ENCODE data around the gene TOMT. TPM values are rescaled to one million over a fixed set of nuclear protein-coding genes. Genes with fewer than 3 reads are reported as not detected.

TOMT gene
- polyA plus RNA-seq, 1 donor from 2014 or later, result 0.76 TPM

DNA sequence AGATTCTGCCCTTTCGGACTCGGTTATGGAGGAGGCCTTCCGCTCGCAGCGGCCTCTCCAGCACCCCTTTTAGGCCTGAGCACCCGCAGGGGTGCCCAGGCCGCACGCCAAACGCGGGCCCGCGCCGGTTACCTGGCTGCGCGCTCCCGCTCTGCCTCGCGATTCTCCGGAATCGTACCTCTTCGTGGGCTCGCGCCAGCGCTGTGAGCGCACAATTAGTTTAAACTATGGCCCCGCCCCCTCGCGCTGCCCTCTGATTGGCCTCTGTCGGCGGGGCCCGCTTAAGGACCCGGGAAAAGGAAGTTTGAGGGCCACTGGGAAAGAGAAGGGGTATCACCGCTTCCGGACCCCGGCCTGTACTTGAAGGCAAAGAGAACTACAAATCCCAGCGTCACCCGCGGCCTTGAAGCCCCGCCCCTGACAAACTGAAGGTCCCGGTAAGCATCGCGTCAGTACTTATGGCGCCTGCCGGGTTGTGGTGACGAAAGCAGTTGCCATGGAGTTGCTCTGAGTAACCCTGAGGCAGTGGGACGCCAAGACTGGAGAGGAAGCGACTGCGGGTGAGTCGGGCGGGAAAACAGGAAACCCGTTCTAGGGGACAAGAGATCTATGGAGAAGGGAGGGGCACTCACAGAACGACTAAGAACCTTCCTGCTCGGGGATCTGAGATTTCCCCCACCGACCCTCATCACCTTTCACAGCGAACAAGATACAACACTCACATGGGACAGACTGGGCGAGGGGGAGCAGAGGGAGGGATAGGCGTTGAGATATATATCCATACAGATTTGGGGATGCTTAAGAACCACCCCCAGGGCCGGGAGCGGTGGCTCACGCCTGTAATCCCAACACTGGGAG is 25.2 kb upstream of the TOMT start, which contains the start of the genes LRRC51 and NUMA1:
TSS of gene LRRC51 (plus strand) at position 525 of the 858 bp plus-strand sequence. CDS start 8,234 bp downstream, outside the sequence.
TSS of gene NUMA1 (minus strand) at position 217 of the 858 bp plus-strand sequence. CDS start 44,599 bp downstream, outside the sequence.
- no peaks in the 10 kb centered on the region for H3K36me3 ChIP-seq (ENCODE audit: insufficient read depth, low read length)
- peaks cover 46% of the 10 kb centered on the region for H3K79me2 ChIP-seq (replicated peaks; ENCODE audit: insufficient read depth, low read length)
- H2AFZ ChIP-seq (ENCODE audit: low read depth, low read length), result peak within 1 kb of the TSS; percentile 47
- H3K4me3 ChIP-seq (ENCODE audit: low read length), result peak within 1 kb of the TSS; percentile 73
- peak within 1 kb of the TSS; percentile 57 for H3K4me2 ChIP-seq (ENCODE audit: low read length)
- no peaks in the 10 kb centered on the region for H3K27me3 ChIP-seq (ENCODE audit: insufficient read depth, low read depth, low read length)
- H3K9me2 ChIP-seq (ENCODE audit: insufficient read depth, low read length), result no peaks in the 10 kb centered on the region
- TF ChIP-seq EP300 (conservative IDR thresholded peaks at IDR 0.05; ENCODE audit: poor library complexity, severe bottlenecking) (no peak), RAD21 (conservative IDR thresholded peaks at IDR 0.05) (no peak), MXI1 (conservative IDR thresholded peaks at IDR 0.05; ENCODE audit: poor library complexity, severe bottlenecking) (peak; percentile 84), POLR2AphosphoS5 (IDR thresholded peaks at IDR 0.05) (peak; percentile 72), TAF1 (IDR thresholded peaks at IDR 0.05; ENCODE audit: low read depth) (peak; percentile 58), SMC3 (conservative IDR thresholded peaks at IDR 0.05; ENCODE audit: poor library complexity) (peak; percentile 27), EZH2 (IDR thresholded peaks at IDR 0.05; ENCODE audit: borderline replicate concordance, insufficient read depth, low read length, poor library complexity, severe bottlenecking) (no peak)
- TF ChIP-seq, protein P1, sequence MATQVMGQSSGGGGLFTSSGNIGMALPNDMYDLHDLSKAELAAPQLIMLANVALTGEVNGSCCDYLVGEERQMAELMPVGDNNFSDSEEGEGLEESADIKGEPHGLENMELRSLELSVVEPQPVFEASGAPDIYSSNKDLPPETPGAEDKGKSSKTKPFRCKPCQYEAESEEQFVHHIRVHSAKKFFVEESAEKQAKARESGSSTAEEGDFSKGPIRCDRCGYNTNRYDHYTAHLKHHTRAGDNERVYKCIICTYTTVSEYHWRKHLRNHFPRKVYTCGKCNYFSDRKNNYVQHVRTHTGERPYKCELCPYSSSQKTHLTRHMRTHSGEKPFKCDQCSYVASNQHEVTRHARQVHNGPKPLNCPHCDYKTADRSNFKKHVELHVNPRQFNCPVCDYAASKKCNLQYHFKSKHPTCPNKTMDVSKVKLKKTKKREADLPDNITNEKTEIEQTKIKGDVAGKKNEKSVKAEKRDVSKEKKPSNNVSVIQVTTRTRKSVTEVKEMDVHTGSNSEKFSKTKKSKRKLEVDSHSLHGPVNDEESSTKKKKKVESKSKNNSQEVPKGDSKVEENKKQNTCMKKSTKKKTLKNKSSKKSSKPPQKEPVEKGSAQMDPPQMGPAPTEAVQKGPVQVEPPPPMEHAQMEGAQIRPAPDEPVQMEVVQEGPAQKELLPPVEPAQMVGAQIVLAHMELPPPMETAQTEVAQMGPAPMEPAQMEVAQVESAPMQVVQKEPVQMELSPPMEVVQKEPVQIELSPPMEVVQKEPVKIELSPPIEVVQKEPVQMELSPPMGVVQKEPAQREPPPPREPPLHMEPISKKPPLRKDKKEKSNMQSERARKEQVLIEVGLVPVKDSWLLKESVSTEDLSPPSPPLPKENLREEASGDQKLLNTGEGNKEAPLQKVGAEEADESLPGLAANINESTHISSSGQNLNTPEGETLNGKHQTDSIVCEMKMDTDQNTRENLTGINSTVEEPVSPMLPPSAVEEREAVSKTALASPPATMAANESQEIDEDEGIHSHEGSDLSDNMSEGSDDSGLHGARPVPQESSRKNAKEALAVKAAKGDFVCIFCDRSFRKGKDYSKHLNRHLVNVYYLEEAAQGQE (IDR thresholded peaks at IDR 0.05; ENCODE audit: borderline replicate concordance), result no peak
- TF ChIP-seq, protein P2, sequence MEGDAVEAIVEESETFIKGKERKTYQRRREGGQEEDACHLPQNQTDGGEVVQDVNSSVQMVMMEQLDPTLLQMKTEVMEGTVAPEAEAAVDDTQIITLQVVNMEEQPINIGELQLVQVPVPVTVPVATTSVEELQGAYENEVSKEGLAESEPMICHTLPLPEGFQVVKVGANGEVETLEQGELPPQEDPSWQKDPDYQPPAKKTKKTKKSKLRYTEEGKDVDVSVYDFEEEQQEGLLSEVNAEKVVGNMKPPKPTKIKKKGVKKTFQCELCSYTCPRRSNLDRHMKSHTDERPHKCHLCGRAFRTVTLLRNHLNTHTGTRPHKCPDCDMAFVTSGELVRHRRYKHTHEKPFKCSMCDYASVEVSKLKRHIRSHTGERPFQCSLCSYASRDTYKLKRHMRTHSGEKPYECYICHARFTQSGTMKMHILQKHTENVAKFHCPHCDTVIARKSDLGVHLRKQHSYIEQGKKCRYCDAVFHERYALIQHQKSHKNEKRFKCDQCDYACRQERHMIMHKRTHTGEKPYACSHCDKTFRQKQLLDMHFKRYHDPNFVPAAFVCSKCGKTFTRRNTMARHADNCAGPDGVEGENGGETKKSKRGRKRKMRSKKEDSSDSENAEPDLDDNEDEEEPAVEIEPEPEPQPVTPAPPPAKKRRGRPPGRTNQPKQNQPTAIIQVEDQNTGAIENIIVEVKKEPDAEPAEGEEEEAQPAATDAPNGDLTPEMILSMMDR (IDR thresholded peaks at IDR 0.05; ENCODE audit: poor library complexity, severe bottlenecking), result peak; percentile 32
- peak within 1 kb of the TSS; percentile 90 for H3K27ac ChIP-seq (ENCODE audit: low read length)
- no peaks in the 10 kb centered on the region for H3K9me3 ChIP-seq (ENCODE audit: low read length)
- H3K9ac ChIP-seq (ENCODE audit: low read length), result peak within 1 kb of the TSS; percentile 79
- H3F3A ChIP-seq (ENCODE audit: insufficient read depth, low read length, poor library complexity, severe bottlenecking), result no peaks in the 10 kb centered on the region
- H4K20me1 ChIP-seq (ENCODE audit: insufficient read depth), result no peaks in the 10 kb centered on the region

DNA sequence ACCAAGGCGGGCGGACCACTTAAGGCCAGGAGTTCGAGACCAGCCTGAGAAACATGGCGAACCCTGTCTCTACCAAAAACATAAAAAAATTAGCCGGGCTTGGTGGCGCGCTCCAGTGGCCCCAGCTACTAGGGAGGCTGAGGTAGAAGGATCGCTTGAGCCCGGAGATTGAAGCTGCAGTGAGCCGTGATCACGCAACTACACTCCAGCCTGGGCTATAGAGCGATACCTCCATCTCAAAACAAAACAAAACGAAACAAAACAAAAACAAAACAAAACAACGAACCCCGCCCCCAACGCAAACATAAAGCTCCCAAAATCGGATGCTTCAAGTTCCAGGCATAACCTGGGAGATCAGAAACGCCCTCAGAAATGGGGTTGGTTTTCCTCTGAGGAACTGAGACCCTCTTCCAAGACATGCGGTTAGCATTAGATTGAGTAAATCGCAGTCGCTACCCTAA is 24.5 kb upstream of the TOMT start:
- no peaks in the 10 kb centered on the region for H3K36me3 ChIP-seq (ENCODE audit: insufficient read depth, low read length)
- H3K9ac ChIP-seq (ENCODE audit: low read length), result peak overlapping the region; percentile 79
- peak overlapping the region; percentile 18 for H2AFZ ChIP-seq (ENCODE audit: low read depth, low read length)
- peak overlapping the region; percentile 73 for H3K4me3 ChIP-seq (ENCODE audit: low read length)
- no peaks in the 10 kb centered on the region for H3K27me3 ChIP-seq (ENCODE audit: insufficient read depth, low read depth, low read length)
- H3K9me2 ChIP-seq (ENCODE audit: insufficient read depth, low read length), result no peaks in the 10 kb centered on the region
- H3F3A ChIP-seq (ENCODE audit: insufficient read depth, low read length, poor library complexity, severe bottlenecking), result no peaks in the 10 kb centered on the region
- no peak for TF ChIP-seq MXI1 (conservative IDR thresholded peaks at IDR 0.05; ENCODE audit: poor library complexity, severe bottlenecking)
- TF ChIP-seq POLR2AphosphoS5 (IDR thresholded peaks at IDR 0.05), result no peak
- no peak for TF ChIP-seq TAF1 (IDR thresholded peaks at IDR 0.05; ENCODE audit: low read depth)
- no peak for TF ChIP-seq EP300 (conservative IDR thresholded peaks at IDR 0.05; ENCODE audit: poor library complexity, severe bottlenecking)
- TF ChIP-seq, protein P1 (IDR thresholded peaks at IDR 0.05; ENCODE audit: borderline replicate concordance), result no peak
- no peak for TF ChIP-seq EZH2 (IDR thresholded peaks at IDR 0.05; ENCODE audit: borderline replicate concordance, insufficient read depth, low read length, poor library complexity, severe bottlenecking)
- peaks cover 40% of the 10 kb centered on the region for H3K79me2 ChIP-seq (replicated peaks; ENCODE audit: insufficient read depth, low read length)
- H3K4me2 ChIP-seq (ENCODE audit: low read length), result peak overlapping the region; percentile 50
- H3K27ac ChIP-seq (ENCODE audit: low read length), result peak overlapping the region; percentile 90
- no peaks in the 10 kb centered on the region for H3K9me3 ChIP-seq (ENCODE audit: low read length)
- no peaks in the 10 kb centered on the region for H4K20me1 ChIP-seq (ENCODE audit: insufficient read depth)

Data from neural cell (in vitro differentiated cells).